Subcutaneous abdominal adipose tissue (tissue), 5 donors: Measurements from ENCODE around the gene GABBR1.

Experiments
- H3K27ac ChIP-seq: one replicate; pipeline ENCODE4 v1.7.0; 2013; ENCODE audit warnings: low read depth, mild to moderate bottlenecking, inconsistent platforms, low read length, moderate library complexity
- H3K27me3 ChIP-seq, 5 donors: one replicate each; pipeline ENCODE4 v1.7.0; 2013; ENCODE audit warnings: low read length in 5 of 5, inconsistent platforms in 1 of 5; ENCODE audit not compliant: control insufficient read depth in 5 of 5, insufficient read depth in 4 of 5
- H3K36me3 ChIP-seq, 5 donors: one replicate each; pipeline ENCODE4 v1.7.0; 2013; ENCODE audit warnings: low read length in 5 of 5; ENCODE audit not compliant: control insufficient read depth in 5 of 5, insufficient read depth in 5 of 5
- H3K4me1 ChIP-seq, 5 donors: one replicate each; pipeline ENCODE4 v1.7.0; 2013; ENCODE audit warnings: low read length in 5 of 5, mild to moderate bottlenecking in 3 of 5, moderate library complexity in 1 of 5; ENCODE audit not compliant: control insufficient read depth in 5 of 5, insufficient read depth in 5 of 5
- H3K4me3 ChIP-seq, 5 donors: one replicate each; pipeline ENCODE4 v1.7.0; 2013; ENCODE audit warnings: low read length in 5 of 5, low read depth in 1 of 5
- H3K9ac ChIP-seq, 5 donors: one replicate each; pipeline ENCODE4 v1.7.0; 2013; ENCODE audit warnings: low read length in 5 of 5, mild to moderate bottlenecking in 4 of 5, moderate library complexity in 3 of 5
- H3K9me3 ChIP-seq, 5 donors: one replicate each; pipeline ENCODE4 v1.7.0; 2013; ENCODE audit warnings: low read length in 5 of 5; ENCODE audit not compliant: control insufficient read depth in 5 of 5
- donor health status: healthy.
- donor health status: healthy.
- donor health status: healthy.
- donor health status: healthy.
- donor health status: healthy.

The GABBR1 gene

DNA sequence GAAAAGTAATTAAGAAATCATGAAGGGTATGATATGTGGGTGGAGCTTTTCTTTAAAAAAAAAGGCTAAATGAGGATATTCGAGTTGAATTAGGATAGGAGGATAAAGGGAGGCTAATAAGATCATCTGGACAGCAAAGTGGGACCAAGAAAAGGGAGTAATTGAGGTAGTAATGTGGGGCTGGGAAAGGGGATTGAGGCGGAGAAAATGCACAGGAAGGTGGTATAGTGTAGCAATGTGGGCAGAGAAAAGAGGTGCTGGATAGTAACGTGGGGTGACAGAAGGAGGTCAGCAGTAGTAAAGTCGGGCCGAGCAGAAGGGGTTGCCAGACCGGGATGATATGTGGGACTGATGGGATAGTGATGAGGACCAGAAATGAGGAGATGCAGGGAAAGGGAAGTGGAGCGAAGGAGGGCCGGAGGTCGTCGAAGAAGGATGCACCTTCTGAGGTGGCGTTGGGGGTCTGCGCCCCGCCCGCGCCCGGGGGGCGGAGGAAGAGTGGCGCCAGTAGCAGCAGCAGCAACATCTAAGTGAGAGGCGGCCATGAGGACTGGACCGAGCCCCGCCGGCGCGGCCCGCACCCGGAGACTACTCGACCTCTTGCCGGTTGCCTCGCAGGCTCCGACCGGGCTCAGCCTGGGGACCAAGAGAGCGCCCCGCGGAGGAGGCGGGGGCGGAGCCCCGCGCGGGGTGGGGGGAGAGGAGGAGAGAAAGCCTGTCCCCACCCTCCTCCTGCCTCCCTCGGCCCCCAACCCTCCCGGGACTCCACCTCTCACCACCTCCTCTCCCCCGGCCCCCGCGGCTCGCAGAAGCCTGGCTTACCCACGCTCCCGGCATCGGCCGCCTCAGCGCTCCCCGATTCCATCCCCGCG lies 887 bp downstream of the GABBR1 start:
- Histone ChIP-seq H3K4me3 (peak overlapping the region; percentile 41 to 76 (median 63)), H3K4me1 (peaks cover 4 to 43% (median 34%) of the 10 kb centered on the region in 5 donors), H3K27ac (no peak overlapping the region), H3K9ac (peak overlapping the region in 4 of 5 donors; percentile 40 to 68 (median 56)), H3K9me3 (no peaks in the 10 kb centered on the region), H3K27me3 (peaks cover 0 to 11% (median 3%) of the 10 kb centered on the region in 5 donors), H3K36me3 (no peaks in the 10 kb centered on the region)

DNA sequence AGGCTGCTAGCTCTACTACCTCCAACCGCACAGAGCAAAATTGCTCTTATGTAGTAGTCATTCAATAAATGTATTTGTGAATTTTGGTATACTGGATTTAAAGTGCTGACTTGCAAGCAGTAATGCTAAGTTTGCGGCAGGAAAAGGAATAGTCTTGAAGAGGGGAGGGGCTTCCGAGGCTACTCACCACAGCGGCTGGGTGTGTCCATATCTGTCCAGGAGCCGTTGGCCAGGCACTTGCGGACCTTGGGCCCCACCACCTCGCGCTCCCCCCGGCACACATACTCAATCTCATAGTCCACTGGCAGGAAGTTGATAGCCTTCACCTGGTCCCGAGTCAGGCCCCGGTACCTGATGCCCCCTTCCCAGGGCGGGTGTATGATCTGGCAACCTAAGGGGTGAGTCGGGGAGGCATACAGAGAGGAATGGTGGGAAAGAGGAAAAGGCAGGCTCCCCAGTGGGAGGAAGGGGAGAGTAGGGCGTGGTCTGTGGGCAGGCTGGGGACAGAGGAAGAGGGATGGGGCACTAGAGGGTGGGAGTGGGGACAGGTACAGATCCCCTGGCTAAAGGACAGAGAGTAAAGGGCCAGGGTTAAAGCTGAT lies 1.7 kb downstream of the GABBR1 start:
- Histone ChIP-seq H3K9me3 (no peaks in the 10 kb centered on the region), H3K4me1 (peaks cover 4 to 43% (median 34%) of the 10 kb centered on the region in 5 donors), H3K4me3 (no peak overlapping the region)

DNA sequence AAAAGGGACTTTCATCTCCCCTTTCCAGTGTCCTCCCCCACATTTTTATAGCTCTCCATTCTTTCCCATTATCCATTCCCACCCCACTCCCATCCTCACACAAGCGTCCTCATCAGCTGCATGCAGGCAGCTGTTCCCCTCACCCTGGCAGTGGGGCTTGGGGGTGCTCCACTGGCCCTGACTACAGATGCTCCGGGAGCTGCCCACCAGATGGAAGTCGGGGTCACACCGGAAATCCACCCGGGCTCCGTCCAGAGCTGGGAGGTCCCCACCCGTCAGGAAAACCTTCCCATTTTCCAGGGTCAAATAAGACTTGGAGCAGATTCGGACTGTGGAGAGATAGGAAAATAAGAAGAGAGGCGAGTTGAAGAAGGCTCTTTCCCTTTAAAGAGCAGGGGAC lies 2.7 kb downstream of the GABBR1 start:
- Histone ChIP-seq H3K36me3 (no peaks in the 10 kb centered on the region), H3K4me3 (no peak overlapping the region), H3K9ac (no peak overlapping the region), H3K4me1 (peaks cover 4 to 43% (median 34%) of the 10 kb centered on the region in 5 donors), H3K27ac (no peak overlapping the region), H3K9me3 (no peaks in the 10 kb centered on the region), H3K27me3 (peaks cover 0 to 11% (median 3%) of the 10 kb centered on the region in 5 donors)

More for the DNA sequence above, 1.7 kb downstream of the GABBR1 start:
- Histone ChIP-seq H3K27ac (no peak overlapping the region), H3K36me3 (no peaks in the 10 kb centered on the region), H3K9ac (no peak overlapping the region), H3K27me3 (peaks cover 0 to 11% (median 3%) of the 10 kb centered on the region in 5 donors)

DNA sequence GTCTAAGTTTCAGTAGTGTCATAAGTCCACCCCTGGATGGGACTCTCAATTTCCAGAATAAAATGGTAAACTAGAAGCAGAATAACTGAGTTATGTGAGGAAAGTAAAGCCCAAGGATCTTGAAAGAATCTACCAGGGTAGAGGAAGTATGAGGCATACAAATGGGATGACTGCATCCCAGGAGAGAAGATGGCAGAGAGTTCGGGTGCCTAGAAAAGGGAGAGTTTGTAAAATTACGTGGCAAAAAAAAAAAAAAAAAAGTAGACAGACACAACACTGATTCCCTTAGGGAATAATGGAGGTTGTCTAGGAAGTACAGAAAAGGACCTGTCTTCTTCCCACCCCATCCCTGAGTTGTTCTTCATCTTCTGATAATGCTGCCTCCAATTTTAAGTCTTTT lies 3.4 kb downstream of the GABBR1 start:
- no peaks in the 10 kb centered on the region for H3K9me3 ChIP-seq
- peaks cover 4 to 43% (median 34%) of the 10 kb centered on the region in 5 donors for H3K4me1 ChIP-seq
- H3K27ac ChIP-seq: no peak overlapping the region
- H3K36me3 ChIP-seq: no peaks in the 10 kb centered on the region
- peaks cover 0 to 11% (median 3%) of the 10 kb centered on the region in 5 donors for H3K27me3 ChIP-seq
- no peak overlapping the region for H3K9ac ChIP-seq
- no peak overlapping the region for H3K4me3 ChIP-seq

DNA sequence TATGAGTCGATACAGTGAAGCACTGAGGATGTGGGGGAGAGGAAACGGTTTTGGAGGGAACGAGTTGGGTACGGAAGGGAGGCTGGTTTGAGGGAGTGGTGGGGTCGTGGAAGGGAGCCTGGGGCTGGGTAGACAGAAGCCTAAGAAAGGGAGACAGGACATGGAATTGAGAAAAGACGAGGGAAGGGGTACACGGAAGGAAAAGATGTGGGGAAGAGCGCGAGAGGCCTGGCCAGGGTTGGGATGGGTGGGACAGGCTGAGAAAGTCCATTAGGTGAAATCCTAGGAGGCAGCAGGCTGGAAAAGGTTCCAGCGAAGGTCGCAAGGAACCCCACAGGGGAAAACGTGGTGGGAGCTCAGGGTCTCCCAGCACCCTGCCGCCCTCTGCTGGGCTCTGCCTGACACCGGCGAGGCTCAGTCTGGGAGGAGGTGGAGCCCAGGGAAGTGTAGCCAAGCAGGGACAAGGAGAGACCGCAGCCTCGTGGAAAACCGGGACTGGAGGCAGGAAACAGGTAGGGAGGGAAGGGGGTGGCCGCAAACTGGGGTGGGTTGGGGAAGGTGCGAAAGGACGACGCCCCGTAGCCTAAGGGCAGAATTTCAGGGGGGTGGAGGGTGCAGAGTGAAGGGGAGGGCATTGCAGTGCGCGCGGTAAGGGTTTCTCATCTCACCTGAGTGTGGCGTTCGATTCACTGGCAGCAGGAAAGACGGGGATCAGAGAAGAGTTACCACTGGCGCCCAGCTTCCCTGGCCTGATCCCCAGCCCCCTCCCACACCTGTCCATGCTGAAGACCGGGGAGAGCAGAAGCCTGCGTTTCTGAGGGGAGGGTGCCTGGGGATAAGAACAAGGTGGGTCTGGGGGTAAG lies 4.3 kb downstream of the GABBR1 start:
- Histone ChIP-seq H3K27me3 (peaks cover 0 to 11% (median 3%) of the 10 kb centered on the region in 5 donors), H3K4me3 (peak overlapping the region; percentile 67 to 87 (median 76)), H3K27ac (no peak overlapping the region), H3K9ac (peak overlapping the region in 2 of 5 donors; percentile 60 to 68), H3K9me3 (no peaks in the 10 kb centered on the region), H3K36me3 (peaks cover 0 to 5% (median 3%) of the 10 kb centered on the region in 5 donors), H3K4me1 (peaks cover 4 to 35% (median 31%) of the 10 kb centered on the region in 5 donors)

DNA sequence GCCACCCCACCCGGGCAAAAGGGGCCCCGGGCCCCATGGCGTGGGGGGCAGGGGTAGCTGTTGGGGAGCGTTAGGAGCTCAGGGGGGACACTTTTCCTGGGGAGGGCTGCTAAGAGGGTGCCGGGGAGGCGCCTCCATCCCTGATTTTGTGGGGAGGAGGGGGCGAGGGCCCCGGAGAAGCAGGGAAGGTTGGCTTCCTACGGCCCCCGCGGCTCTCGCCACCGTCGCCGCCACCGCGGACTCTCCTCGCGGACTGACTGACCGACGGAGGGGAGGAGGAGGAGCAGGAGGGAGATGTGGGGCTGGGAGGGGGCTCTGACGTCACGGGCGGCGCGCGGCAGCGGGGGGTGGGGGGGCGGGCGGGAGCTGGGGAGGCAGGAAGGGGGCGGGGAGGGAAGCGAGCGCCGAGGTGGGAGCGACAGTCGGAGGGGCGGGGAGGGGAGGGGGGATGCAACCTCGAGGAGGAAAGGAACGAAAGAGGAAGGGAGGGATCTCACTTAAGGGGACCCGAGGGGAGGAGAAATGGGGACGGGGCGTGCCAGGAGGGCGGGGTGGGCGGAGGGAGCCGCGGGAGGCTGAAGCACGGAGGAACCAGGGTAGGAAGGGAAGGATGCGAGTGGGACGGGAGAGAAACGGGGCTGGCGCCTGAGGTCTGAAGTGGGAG lies 5.1 kb downstream of the GABBR1 start:
- Histone ChIP-seq H3K4me1 (peaks cover 2 to 30% (median 26%) of the 10 kb centered on the region in 5 donors), H3K9ac (peak overlapping the region in 3 of 5 donors; percentile 12 to 68 (median 60)), H3K27ac (no peak overlapping the region), H3K9me3 (no peaks in the 10 kb centered on the region), H3K36me3 (peaks cover 0 to 13% (median 10%) of the 10 kb centered on the region in 5 donors), H3K27me3 (peaks cover 0 to 11% (median 3%) of the 10 kb centered on the region in 5 donors), H3K4me3 (peak overlapping the region; percentile 67 to 87 (median 76))

DNA sequence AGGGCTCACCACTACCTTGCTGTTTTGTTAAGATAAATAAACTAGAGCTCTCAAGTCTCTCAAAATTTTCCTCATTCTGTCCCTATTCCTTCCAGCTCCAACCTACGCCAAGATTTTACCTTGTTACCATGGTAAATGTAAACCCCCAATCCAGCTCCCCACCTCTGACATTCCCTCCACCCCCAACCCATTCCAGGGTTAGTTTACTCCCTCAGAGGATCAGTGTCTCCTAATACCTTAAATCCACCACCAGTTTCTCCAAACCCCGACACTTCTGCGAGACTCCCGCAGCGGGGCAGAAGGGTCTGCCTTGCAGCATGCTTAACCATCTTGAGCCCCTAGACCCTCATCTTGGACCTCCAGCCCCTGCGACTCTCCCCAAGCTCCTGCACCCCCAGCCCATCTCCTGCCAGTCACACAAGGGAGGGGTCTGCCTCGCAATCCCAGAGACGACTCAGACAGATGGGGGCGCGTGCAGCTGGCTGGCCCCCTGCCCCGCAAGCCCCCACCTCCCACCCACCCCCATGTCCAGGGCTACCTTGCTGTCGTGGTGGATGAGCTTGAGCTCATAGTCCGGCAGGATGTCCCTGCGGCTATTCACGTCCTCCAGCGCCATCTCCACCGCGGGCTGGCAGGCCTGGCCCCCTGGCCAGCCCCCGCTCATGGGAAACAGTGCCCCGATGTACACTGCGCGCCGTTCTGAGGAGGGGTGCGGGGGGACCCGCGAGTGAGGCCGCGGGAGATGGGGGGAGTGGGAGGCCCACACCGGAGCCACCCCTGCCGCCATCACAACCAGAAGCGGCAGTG lies 5.8 kb downstream of the GABBR1 start:
- Histone ChIP-seq H3K9ac (peak overlapping the region in 2 of 5 donors; percentile 6 to 12), H3K4me1 (peaks cover 2 to 27% (median 23%) of the 10 kb centered on the region in 5 donors), H3K9me3 (no peaks in the 10 kb centered on the region), H3K27ac (no peak overlapping the region), H3K4me3 (peak overlapping the region in 4 of 5 donors; percentile 25 to 77 (median 56)), H3K36me3 (peaks cover 0 to 20% (median 10%) of the 10 kb centered on the region in 5 donors), H3K27me3 (peaks cover 0 to 11% (median 3%) of the 10 kb centered on the region in 5 donors)

DNA sequence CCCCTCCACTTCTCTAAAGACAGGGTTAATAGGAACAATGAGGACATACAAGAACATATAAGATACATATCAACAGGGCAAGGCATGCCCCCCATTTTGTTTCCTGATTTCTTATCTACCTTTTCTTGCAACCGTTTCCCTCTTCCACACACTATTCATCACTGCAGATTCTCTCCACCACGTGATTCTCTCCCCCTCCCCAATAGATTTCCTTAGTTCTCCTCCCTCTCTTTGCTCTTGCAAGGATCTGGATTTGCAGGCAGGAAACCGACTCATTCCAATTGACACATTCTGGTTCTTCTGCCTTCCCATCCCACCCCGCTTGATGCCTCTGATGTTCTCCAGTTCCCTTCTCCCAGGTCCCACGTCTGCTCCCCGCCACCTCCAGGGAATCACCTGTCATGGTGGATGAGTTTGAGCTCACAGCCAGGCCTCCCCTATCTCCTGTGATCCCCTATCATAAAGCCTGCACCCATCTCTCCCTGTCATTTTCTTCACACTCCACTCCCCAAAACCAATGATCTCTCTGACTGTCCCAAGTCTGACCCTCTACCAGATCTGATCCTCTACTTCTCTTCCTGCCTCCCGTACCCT lies 7.5 kb downstream of the GABBR1 start:
- Histone ChIP-seq H3K27ac (no peak overlapping the region), H3K36me3 (peaks cover 3 to 37% (median 24%) of the 10 kb centered on the region in 5 donors), H3K9me3 (no peaks in the 10 kb centered on the region), H3K27me3 (peaks cover 0 to 7% (median 0%) of the 10 kb centered on the region in 5 donors), H3K9ac (no peak overlapping the region), H3K4me3 (no peak overlapping the region), H3K4me1 (peaks cover 0 to 16% (median 15%) of the 10 kb centered on the region in 5 donors)
